SU-DHL-6 (cell line): ENCODE data around the gene JOSD1.

Experiments used
- CTCF ChIP-seq: fragments of 200-600 bp; sonication (generic); IDR thresholded peaks from one replicate; pipeline ENCODE4 v1.5.1; 2017; ENCODE audit warnings: antibody characterized with exemption, mild to moderate bottlenecking, low read length, moderate library complexity; ENCODE audit not compliant: insufficient read depth, poor library complexity, severe bottlenecking
- EZH2phosphoT487 ChIP-seq: fragments of 200-600 bp; sonication (generic), shearing (Covaris generic); conservative IDR thresholded peaks from 2 replicates; pipeline ENCODE4 v1.6.1; 2018; ENCODE audit warnings: mild to moderate bottlenecking, antibody characterized with exemption, low read length, moderate library complexity, mixed read lengths

DNA sequence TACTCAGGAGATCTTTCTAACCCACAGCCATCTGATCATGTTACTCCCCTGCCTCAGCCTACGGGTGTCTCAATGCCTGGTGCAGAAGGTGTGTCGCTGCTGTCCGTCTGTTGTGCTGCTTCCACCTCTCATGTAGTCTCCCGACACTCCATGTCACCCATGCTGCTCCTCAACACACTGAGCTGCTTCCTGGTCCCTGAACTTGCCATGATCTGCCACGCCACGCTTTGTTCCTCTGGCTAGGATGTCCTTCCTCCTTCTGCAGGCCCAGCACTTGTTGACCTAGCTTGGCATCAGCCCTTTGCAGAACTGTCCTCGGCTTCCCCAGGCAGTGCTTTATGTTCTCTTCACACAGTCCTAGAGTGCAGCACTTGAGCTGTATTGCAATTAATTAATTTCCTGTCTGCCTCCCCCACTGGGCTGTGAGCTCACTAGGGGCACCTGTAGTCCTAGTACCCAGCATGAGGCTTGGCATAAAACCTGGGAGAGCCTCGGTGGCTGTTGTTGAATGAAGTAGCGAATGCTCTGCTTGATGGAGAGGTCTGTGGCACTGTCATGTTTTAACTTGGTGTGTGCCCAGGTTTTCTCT, 14.5 kb upstream of the JOSD1 start:
- TF ChIP-seq CTCF (no peak), EZH2phosphoT487 (no peak)
